Neutrophil (primary cell): ENCODE results near the gene SCN4B.
A peak's percentile ranks its signal among the peaks of the same experiment; 100 is the strongest.

Experiments
- H3K27ac ChIP-seq: fragments of 200-600 bp; sonication (generic); 2 replicates; pipeline ENCODE4 v1.5.1; 2016; ENCODE audit warnings: mild to moderate bottlenecking, moderate library complexity
- H3K27me3 ChIP-seq: fragments of 200-600 bp; sonication (generic); 2 replicates; pipeline ENCODE4 v1.6.0; 2016; ENCODE audit warnings: mild to moderate bottlenecking
- H3K36me3 ChIP-seq: fragments of 200-600 bp; sonication (generic); 2 replicates; pipeline ENCODE4 v1.5.1; 2017
- H3K4me1 ChIP-seq, 2 experiments: fragments of 200-600 bp in 1 of 2; sonication (generic) in 1 of 2; 1 replicate in 1 of 2; 2 replicates in 1 of 2; pipeline versions ENCODE4 v1.5.1 to v1.6.1; 2013 to 2016; ENCODE audit warnings: low read depth in 1 of 2, low read length in 1 of 2, mild to moderate bottlenecking in 1 of 2, moderate library complexity in 1 of 2; ENCODE audit not compliant: control insufficient read depth in 1 of 2, insufficient read depth in 1 of 2
- H3K4me3 ChIP-seq, 2 experiments: fragments of 200-600 bp in 1 of 2; sonication (generic) in 1 of 2; 1 replicate in 1 of 2; 2 replicates in 1 of 2; pipeline ENCODE4 v1.5.1; 2013 to 2016; ENCODE audit warnings: low read depth in 1 of 2, low read length in 1 of 2, mild to moderate bottlenecking in 1 of 2, moderate library complexity in 1 of 2
- H3K9me3 ChIP-seq: fragments of 200-600 bp; sonication (generic); 2 replicates; pipeline ENCODE4 v1.5.1; 2016
- CTCF ChIP-seq: fragments of 200-600 bp; sonication (generic); IDR thresholded peaks from 2 replicates; pipeline ENCODE4 v1.5.1; 2016; ENCODE audit warnings: antibody characterized with exemption

SCN4B gene

DNA sequence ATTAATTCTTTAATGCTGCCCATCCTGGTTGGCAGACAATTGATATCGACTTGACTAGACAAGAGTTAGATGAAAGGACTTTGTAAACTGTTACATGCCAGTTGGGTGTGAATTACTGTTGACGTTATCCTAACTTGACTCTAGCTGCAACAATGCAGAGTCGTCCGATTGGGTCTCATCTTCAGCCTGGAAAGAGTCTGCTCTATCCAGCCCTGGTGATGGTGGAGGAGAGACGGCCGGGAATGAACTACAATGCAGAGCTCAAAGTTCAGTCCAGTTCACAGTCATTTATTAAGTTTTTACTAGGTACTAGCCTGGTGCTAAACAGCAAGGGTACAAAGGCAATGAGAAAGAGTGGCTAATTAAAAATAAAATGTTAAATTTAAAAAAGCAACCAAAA is 60.9 kb downstream of the SCN4B start:
- Histone ChIP-seq H3K27ac (no peak overlapping the region), H3K4me3 (no peak overlapping the region), H3K36me3 (no peaks in the 10 kb centered on the region), H3K9me3 (no peaks in the 10 kb centered on the region), H3K4me1 (peaks cover 16 to 21% of the 10 kb centered on the region in 2 experiments), H3K27me3 (no peaks in the 10 kb centered on the region)
- no peak for TF ChIP-seq CTCF

DNA sequence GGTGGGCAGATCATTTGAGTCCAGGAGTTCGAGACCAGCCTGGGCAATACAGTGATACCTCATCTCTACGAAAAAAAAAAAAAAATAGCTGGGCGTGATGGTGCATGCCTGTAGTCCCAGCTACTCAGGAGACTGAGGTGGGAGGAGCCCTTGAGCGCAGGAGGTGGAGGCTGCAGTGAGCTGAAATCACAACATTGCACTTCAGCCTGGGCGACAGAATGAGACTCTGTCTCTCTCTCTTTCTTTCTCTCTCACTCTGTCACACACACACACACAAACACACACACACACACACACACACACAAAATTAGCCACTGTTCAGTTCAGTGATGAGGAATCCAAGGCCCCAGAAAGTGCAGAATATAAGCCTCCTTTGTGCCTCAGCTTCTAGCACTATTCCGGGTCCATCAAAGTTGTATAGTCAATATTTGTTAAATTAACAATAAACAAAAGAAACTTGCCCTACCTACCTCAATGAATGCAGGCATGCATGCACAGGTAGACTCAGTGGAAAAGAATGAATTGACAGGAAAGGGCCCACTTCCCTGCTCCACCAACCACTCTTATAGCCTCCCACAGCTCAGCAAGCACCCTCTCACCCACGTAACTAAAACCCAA is 62.0 kb downstream of the SCN4B start:
- Histone ChIP-seq H3K36me3 (no peaks in the 10 kb centered on the region), H3K27ac (no peak overlapping the region), H3K4me3 (no peak overlapping the region), H3K9me3 (no peaks in the 10 kb centered on the region), H3K4me1 (peaks cover 16 to 21% of the 10 kb centered on the region in 2 experiments), H3K27me3 (no peaks in the 10 kb centered on the region)
- no peak for TF ChIP-seq CTCF

DNA sequence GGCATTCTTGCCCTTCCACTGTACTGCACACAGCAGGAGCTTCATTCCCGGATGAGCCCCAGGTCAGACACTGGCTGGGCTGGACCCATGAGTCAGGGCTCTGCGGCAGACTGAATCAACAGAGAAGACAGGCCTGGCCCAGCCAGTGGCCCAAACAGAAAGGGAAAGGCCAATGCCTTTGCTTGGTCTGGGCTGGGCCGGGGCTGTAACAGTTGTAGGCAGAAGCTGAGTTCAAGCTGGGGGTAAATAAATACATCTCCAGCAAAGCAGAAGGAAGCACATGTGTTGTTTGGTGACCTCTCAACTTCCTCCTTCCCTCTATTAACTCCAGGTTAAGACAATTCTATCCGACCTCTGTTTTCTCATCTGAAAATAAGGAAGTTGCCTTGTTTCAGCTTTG is 64.1 kb downstream of the SCN4B start:
- H3K9me3 ChIP-seq: no peaks in the 10 kb centered on the region
- TF ChIP-seq CTCF: no peak
- H3K36me3 ChIP-seq: no peaks in the 10 kb centered on the region
- peak overlapping the region in 1 of 2 experiments; percentile 10 for H3K4me3 ChIP-seq
- peak overlapping the region; percentile 88 for H3K27ac ChIP-seq
- H3K4me1 ChIP-seq: peaks cover 30 to 33% of the 10 kb centered on the region in 2 experiments
- no peaks in the 10 kb centered on the region for H3K27me3 ChIP-seq

DNA sequence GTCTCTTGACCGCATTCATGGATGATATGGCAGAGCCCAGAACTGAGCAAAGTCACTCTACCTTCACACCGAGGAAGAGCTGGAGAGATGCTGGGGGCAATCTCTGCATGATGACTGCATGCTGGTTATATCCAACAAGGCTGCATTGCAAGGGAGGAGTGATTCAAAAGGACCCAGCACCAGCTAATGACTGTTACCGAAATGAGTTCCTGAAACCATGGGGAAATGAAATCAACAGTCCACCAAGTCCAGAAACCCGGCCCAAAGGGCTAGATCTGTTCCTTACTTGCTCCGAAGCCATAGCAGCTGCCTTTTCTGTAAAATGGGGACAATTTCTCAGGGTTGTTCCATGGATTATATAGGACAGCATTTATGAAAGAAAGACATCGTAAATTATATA is 64.7 kb downstream of the SCN4B start:
- Histone ChIP-seq H3K27ac (peak overlapping the region; percentile 88), H3K27me3 (no peaks in the 10 kb centered on the region), H3K4me1 (peaks cover 34 to 37% of the 10 kb centered on the region in 2 experiments)

DNA sequence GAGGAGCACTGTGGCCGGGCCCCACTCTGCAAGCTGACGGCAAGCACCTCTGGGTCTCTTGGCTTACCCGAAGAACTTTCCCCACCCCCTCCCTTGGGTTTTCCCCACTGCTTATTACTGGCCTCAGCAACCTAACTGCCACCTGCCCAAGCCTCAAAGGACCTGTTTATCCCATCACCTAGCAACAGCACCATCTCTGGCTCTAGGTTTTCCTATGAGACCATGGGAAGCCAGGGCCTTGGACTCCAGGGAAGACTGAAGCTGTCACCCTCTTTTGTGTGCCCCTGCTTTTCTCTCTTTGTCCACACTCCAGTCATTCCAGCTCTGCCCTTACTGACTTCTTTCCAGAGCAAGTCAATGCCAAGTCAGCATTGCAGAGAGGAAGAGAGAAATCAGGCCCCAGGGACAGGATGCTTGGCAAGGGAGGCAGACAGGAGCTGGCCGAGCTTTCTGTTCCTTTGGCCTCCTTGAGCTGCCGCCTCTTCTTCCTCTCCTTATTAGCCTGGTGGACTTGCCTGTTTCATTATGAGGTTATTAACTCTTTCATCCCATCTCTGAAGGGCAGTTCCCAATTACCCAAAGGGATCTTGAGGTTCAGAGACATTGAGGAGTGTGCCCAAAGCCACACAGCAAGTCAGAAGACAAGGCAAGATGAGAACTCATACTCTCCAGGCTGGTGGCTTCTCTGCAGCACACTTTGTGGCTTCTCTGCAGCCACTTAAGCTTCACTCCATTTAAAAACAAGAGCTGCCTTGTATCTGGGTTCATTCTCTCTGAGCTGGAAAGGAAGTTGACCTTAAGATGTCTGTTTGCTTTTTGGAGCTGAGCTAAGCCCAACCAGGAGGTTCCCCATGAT is 65.5 kb downstream of the SCN4B start, which contains the start of gene SMIM35:
SMIM35 (minus strand) TSS at position 51 of the 856 bp plus-strand sequence. CDS start 206 bp downstream, outside the sequence.
- Histone ChIP-seq H3K27ac (peak within 1 kb of the TSS; percentile 88), H3K36me3 (no peaks in the 10 kb centered on the region), H3K4me3 (no peak within 1 kb of the TSS), H3K9me3 (no peaks in the 10 kb centered on the region), H3K4me1 (peaks cover 38 to 43% of the 10 kb centered on the region in 2 experiments), H3K27me3 (no peaks in the 10 kb centered on the region)
- TF ChIP-seq CTCF: no peak

More for the DNA sequence above, 64.7 kb downstream of the SCN4B start:
- TF ChIP-seq CTCF: no peak
- Histone ChIP-seq H3K9me3 (no peaks in the 10 kb centered on the region), H3K36me3 (no peaks in the 10 kb centered on the region), H3K4me3 (peak overlapping the region in 1 of 2 experiments; percentile 10)
